ENCODE results near the gene PER1. TPM values are rescaled to one million over a fixed set of nuclear protein-coding genes. Genes with fewer than 3 reads are reported as not detected.

PER1 gene
- total RNA-seq, 6 donors from 2014 or later: 112 to 358 (median 288) TPM

GRCh38 chr17:8143581-8144400 lies 8.4 kb downstream of the PER1 start:
- Histone ChIP-seq H3K9me3 (no peaks in the 10 kb centered on the region), H3K4me3 (no peak overlapping the region), H3K36me3 (peaks cover 81 to 96% (median 95%) of the 10 kb centered on the region in 4 donors), H3K27me3 (no peaks in the 10 kb centered on the region), H3K4me1 (peaks cover 9 to 47% (median 22%) of the 10 kb centered on the region in 4 donors), H3K27ac (peak overlapping the region in 3 of 4 donors; percentile 23 to 56 (median 54))
- no peak for ATAC-seq (ENCODE audit: low FRiP score in 2 of 2)
- DNase-seq: peak in 1 of 2 donors; percentile 86
- TF ChIP-seq EP300 (IDR thresholded peaks at IDR 0.05): no peak
- peak in 1 of 4 donors; percentile 20 for TF ChIP-seq POLR2A (IDR thresholded peaks at IDR 0.05)
- no peak for TF ChIP-seq POLR2AphosphoS5 (IDR thresholded peaks at IDR 0.05)
- TF ChIP-seq CTCF (IDR thresholded peaks at IDR 0.05): no peak
- 89 to 94% methylated on average over 20 to 22 of the region's 22 CpGs for WGBS, 2 donors

GRCh38 chr17:8142887-8143580 lies 9.2 kb downstream of the PER1 start:
- ATAC-seq (ENCODE audit: low FRiP score in 2 of 2): no peak
- DNase-seq: peak in 1 of 2 donors; percentile 80

DNA sequence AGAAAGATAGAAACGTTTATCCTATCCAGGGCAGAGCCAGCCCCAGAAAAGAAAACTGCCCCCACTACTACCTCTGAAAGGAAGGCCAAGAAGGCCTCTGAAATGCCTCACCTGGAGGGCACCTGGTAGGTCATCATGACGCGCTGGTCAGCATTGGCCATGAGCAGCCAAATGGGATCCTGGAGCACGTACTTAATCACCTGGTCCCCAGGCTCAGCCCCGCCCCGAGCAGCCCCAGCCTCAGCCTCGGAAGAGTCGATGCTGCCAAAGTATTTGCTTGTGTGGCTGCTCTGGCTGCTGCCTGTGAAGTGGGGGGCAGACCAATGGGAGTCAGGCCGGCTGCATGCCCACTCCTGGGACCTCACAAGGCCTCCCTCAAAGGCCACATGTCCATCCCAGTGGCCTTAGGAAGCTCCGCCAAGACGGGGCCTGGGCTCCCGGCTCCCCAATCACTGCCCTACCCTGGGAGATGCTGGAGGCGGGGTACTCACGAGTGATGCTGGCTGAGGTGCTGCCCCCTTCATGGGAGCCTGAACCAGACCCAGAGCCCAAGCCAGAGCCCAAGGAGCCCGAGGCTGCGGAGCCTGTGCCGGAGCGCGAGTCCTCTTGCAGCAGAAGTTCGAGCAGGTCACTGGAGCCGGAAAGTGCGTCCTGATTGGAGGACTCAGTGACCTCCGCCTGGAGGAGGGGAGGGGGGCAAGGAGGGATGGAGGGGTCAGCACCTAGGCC lies 9.9 kb downstream of the PER1 start:
- ATAC-seq (ENCODE audit: low FRiP score in 2 of 2) (no peak), DNase-seq (peak in 1 of 2 donors; percentile 75)
- H3K4me1 ChIP-seq: peaks cover 16 to 48% (median 29%) of the 10 kb centered on the region in 4 donors
- H3K36me3 ChIP-seq: peaks cover 67 to 81% (median 80%) of the 10 kb centered on the region in 4 donors
- H3K4me3 ChIP-seq: no peak overlapping the region
- 89 to 91% methylated on average over 11 to 23 of the region's 23 CpGs for WGBS, 2 donors
- TF ChIP-seq POLR2AphosphoS5 (IDR thresholded peaks at IDR 0.05): no peak
- no peak for TF ChIP-seq EP300 (IDR thresholded peaks at IDR 0.05)
- no peak for TF ChIP-seq CTCF (IDR thresholded peaks at IDR 0.05)
- no peak for TF ChIP-seq POLR2A (IDR thresholded peaks at IDR 0.05)
- peak overlapping the region in 2 of 4 donors; percentile 54 to 56 for H3K27ac ChIP-seq
- no peaks in the 10 kb centered on the region for H3K9me3 ChIP-seq
- no peaks in the 10 kb centered on the region for H3K27me3 ChIP-seq

More at GRCh38 chr17:8142887-8143580, 9.2 kb downstream of the PER1 start:
- Histone ChIP-seq H3K4me1 (peaks cover 14 to 46% (median 28%) of the 10 kb centered on the region in 4 donors), H3K9me3 (no peaks in the 10 kb centered on the region), H3K27ac (peak overlapping the region in 3 of 4 donors; percentile 23 to 56 (median 54)), H3K4me3 (no peak overlapping the region), H3K27me3 (no peaks in the 10 kb centered on the region), H3K36me3 (peaks cover 74 to 88% (median 87%) of the 10 kb centered on the region in 4 donors)
- 89 to 91% methylated on average over 12 to 15 of the region's 15 CpGs for WGBS, 2 donors
- TF ChIP-seq POLR2A (IDR thresholded peaks at IDR 0.05) (no peak), POLR2AphosphoS5 (IDR thresholded peaks at IDR 0.05) (peak in 1 of 2 donors; percentile 9)

- Histone ChIP-seq H3K9me3 (no peaks in the 10 kb centered on the region), H3K27ac (no peak overlapping the region), H3K36me3 (peaks cover 61 to 76% (median 74%) of the 10 kb centered on the region in 4 donors), H3K27me3 (no peaks in the 10 kb centered on the region), H3K4me1 (peaks cover 16 to 43% (median 27%) of the 10 kb centered on the region in 4 donors), H3K4me3 (no peak overlapping the region)
- TF ChIP-seq CTCF (IDR thresholded peaks at IDR 0.05) (no peak), POLR2A (IDR thresholded peaks at IDR 0.05) (no peak), EP300 (IDR thresholded peaks at IDR 0.05) (no peak), POLR2AphosphoS5 (IDR thresholded peaks at IDR 0.05) (no peak)
- DNase-seq: peak in 1 of 2 donors; percentile 37
- 89 to 92% methylated on average over 11 of the region's 11 CpGs for WGBS, 2 donors
- no peak for ATAC-seq (ENCODE audit: low FRiP score in 2 of 2)
Observed at GRCh38 chr17:8141741-8142140, 10.5 kb downstream of the PER1 start.
